ENCODE results near the gene PXK. TPM values are rescaled to one million over a fixed set of nuclear protein-coding genes. Genes with fewer than 3 reads are reported as not detected.
A peak's percentile ranks its signal among the peaks of the same experiment; 100 is the strongest.

The PXK gene
- total and polyA plus RNA-seq, 4 experiments from 2014 or later, result 20.0 to 28.7 (median 21.8) TPM

GRCh38 chr3:58346368-58346767, 13.7 kb downstream of the PXK start:
- Histone ChIP-seq H3K27me3 (ENCODE audit: insufficient read depth, low read length) (no peaks in the 10 kb centered on the region), H3K36me3 (ENCODE audit: insufficient read depth, low read length) (no peaks in the 10 kb centered on the region), H3K9me3 (ENCODE audit: control insufficient read depth in 1 of 2, low read length in 2 of 2) (no peaks in the 10 kb centered on the region), H3K4me1 (ENCODE audit: insufficient read depth, low read length) (peaks cover 9% of the 10 kb centered on the region), H3K4me3 (ENCODE audit: low read length in 2 of 2) (no peak overlapping the region), H3K27ac (ENCODE audit: low read depth, low read length) (no peak overlapping the region)
- Mint-ChIP-seq H3K4me1 (peaks cover 18 to 33% (median 25%) of the 10 kb centered on the region in 4 donors), H3K27me3 (no peaks in the 10 kb centered on the region), H3K36me3 (peaks cover 6 to 11% of the 10 kb centered on the region in 2 donors), H3K9me3 (no peaks in the 10 kb centered on the region), H3K4me3 (no peak overlapping the region), H3K27ac (peak overlapping the region in 1 of 7 donors; percentile 19)
- DNase-seq, result no peak
- POLR2A ChIA-PET (ENCODE audit: partially characterized antibody), result no interaction called here
- CTCF ChIA-PET (ENCODE audit: partially characterized antibody), result interaction anchor here (1.1 kb wide), 1 partner anchor 11 kb away, joined by 5 read pairs; no protein-coding TSS in a partner anchor
- intact Hi-C loops (cut with micrococcal nuclease), result no loop called here

- no peaks in the 10 kb centered on the region for H3K27me3 Mint-ChIP-seq
- H3K9me3 Mint-ChIP-seq, result no peaks in the 10 kb centered on the region
- peaks cover 3 to 10% of the 10 kb centered on the region in 2 donors for H3K36me3 Mint-ChIP-seq
- Histone ChIP-seq H3K4me3 (ENCODE audit: low read length in 2 of 2) (no peak overlapping the region), H3K27ac (ENCODE audit: low read depth, low read length) (no peak overlapping the region), H3K9me3 (ENCODE audit: control insufficient read depth in 1 of 2, low read length in 2 of 2) (no peaks in the 10 kb centered on the region), H3K4me1 (ENCODE audit: insufficient read depth, low read length) (peaks cover 9% of the 10 kb centered on the region), H3K36me3 (ENCODE audit: insufficient read depth, low read length) (no peaks in the 10 kb centered on the region), H3K27me3 (ENCODE audit: insufficient read depth, low read length) (no peaks in the 10 kb centered on the region)
- DNase-seq, result no peak
- ChIA-PET CTCF (ENCODE audit: partially characterized antibody) (interaction anchor here (1.1 to 1.5 kb wide), 2 partner anchors 8 to 67 kb away, joined by 3 to 4 read pairs; no protein-coding TSS in a partner anchor), POLR2A (ENCODE audit: partially characterized antibody) (no interaction called here)
- no peak overlapping the region for H3K27ac Mint-ChIP-seq
- intact Hi-C loops (cut with micrococcal nuclease), result no loop called here
- H3K4me1 Mint-ChIP-seq, result peaks cover 23 to 44% (median 31%) of the 10 kb centered on the region in 4 donors
- no peak overlapping the region for H3K4me3 Mint-ChIP-seq
Observed at GRCh38 chr3:58347984-58348383, 15.3 kb downstream of the PXK start.

- Histone ChIP-seq H3K4me3 (ENCODE audit: low read length in 2 of 2) (no peak overlapping the region), H3K36me3 (ENCODE audit: insufficient read depth, low read length) (no peaks in the 10 kb centered on the region), H3K27me3 (ENCODE audit: insufficient read depth, low read length) (no peaks in the 10 kb centered on the region), H3K9me3 (ENCODE audit: control insufficient read depth in 1 of 2, low read length in 2 of 2) (no peaks in the 10 kb centered on the region), H3K4me1 (ENCODE audit: insufficient read depth, low read length) (peaks cover 15% of the 10 kb centered on the region), H3K27ac (ENCODE audit: low read depth, low read length) (no peak overlapping the region)
- POLR2A ChIA-PET (ENCODE audit: partially characterized antibody), result interaction anchor here (0.5 to 1.5 kb wide), 3 partner anchors 14 to 163 kb away, joined by 3 to 5 read pairs (median 4); no protein-coding TSS in a partner anchor
- Mint-ChIP-seq H3K27ac (peak overlapping the region in 4 of 7 donors; percentile 22 to 57 (median 32)), H3K4me3 (peak overlapping the region in 1 of 8 donors; percentile 0), H3K27me3 (no peaks in the 10 kb centered on the region), H3K4me1 (peaks cover 29 to 48% (median 39%) of the 10 kb centered on the region in 4 donors), H3K36me3 (peaks cover 1 to 10% of the 10 kb centered on the region in 2 donors), H3K9me3 (no peaks in the 10 kb centered on the region)
- no peak for DNase-seq
- CTCF ChIA-PET (ENCODE audit: partially characterized antibody), result interaction anchor here (0.7 to 1.7 kb wide), 5 partner anchors 13 to 165 kb away, joined by 3 to 4 read pairs (median 3); partner anchors contain the start of genes HTD2, PXK and RPP14
- intact Hi-C loops (cut with micrococcal nuclease), result no loop called here
Observed at GRCh38 chr3:58349792-58350626, 17.3 kb downstream of the PXK start.

- no peaks in the 10 kb centered on the region for H3K27me3 ChIP-seq (ENCODE audit: insufficient read depth, low read length)
- peak overlapping the region in 1 of 8 donors; percentile 0 for H3K4me3 Mint-ChIP-seq
- intact Hi-C loops (cut with micrococcal nuclease), result no loop called here
Observed at GRCh38 chr3:58350627-58351013, 17.9 kb downstream of the PXK start.

GRCh38 chr3:58351920-58352319, 19.2 kb downstream of the PXK start:
- Mint-ChIP-seq H3K4me3 (no peak overlapping the region), H3K27me3 (no peaks in the 10 kb centered on the region), H3K4me1 (peaks cover 24 to 55% (median 37%) of the 10 kb centered on the region in 4 donors), H3K36me3 (peaks cover 1 to 10% of the 10 kb centered on the region in 2 donors), H3K9me3 (no peaks in the 10 kb centered on the region), H3K27ac (peak overlapping the region in 2 of 7 donors; percentile 52 to 57)
- CTCF ChIA-PET (ENCODE audit: partially characterized antibody), result interaction anchor here (1.1 to 1.6 kb wide), 2 partner anchors 11 to 46 kb away, joined by 4 read pairs; partner anchors contain the start of genes HTD2 and RPP14
- no peak overlapping the region for H3K27ac ChIP-seq (ENCODE audit: low read depth, low read length)
- no peaks in the 10 kb centered on the region for H3K36me3 ChIP-seq (ENCODE audit: insufficient read depth, low read length)
- POLR2A ChIA-PET (ENCODE audit: partially characterized antibody), result no interaction called here
- intact Hi-C loops (cut with micrococcal nuclease), result no loop called here
- H3K4me1 ChIP-seq (ENCODE audit: insufficient read depth, low read length), result peaks cover 15% of the 10 kb centered on the region
- no peaks in the 10 kb centered on the region for H3K27me3 ChIP-seq (ENCODE audit: insufficient read depth, low read length)
- H3K4me3 ChIP-seq (ENCODE audit: low read length in 2 of 2), result no peak overlapping the region
- no peak for DNase-seq
- H3K9me3 ChIP-seq (ENCODE audit: control insufficient read depth in 1 of 2, low read length in 2 of 2), result no peaks in the 10 kb centered on the region

More at GRCh38 chr3:58350627-58351013, 17.9 kb downstream of the PXK start:
- no peaks in the 10 kb centered on the region for H3K9me3 ChIP-seq (ENCODE audit: control insufficient read depth in 1 of 2, low read length in 2 of 2)
- no peak overlapping the region for H3K4me3 ChIP-seq (ENCODE audit: low read length in 2 of 2)
- H3K4me1 ChIP-seq (ENCODE audit: insufficient read depth, low read length), result peaks cover 15% of the 10 kb centered on the region
- DNase-seq, result no peak
- POLR2A ChIA-PET (ENCODE audit: partially characterized antibody), result interaction anchor here (1.5 kb wide), 1 partner anchor 19 kb away, joined by 5 read pairs; no protein-coding TSS in a partner anchor
- peaks cover 29 to 50% (median 40%) of the 10 kb centered on the region in 4 donors for H3K4me1 Mint-ChIP-seq
- peak overlapping the region in 2 of 7 donors; percentile 25 to 62 for H3K27ac Mint-ChIP-seq
- H3K27me3 Mint-ChIP-seq, result no peaks in the 10 kb centered on the region
- CTCF ChIA-PET (ENCODE audit: partially characterized antibody), result interaction anchor here (0.9 to 1.7 kb wide), 5 partner anchors 12 to 166 kb away, joined by 3 to 4 read pairs (median 4); partner anchors contain the start of genes HTD2 and PXK
- H3K36me3 Mint-ChIP-seq, result peaks cover 1 to 10% of the 10 kb centered on the region in 2 donors
- H3K27ac ChIP-seq (ENCODE audit: low read depth, low read length), result no peak overlapping the region
- H3K36me3 ChIP-seq (ENCODE audit: insufficient read depth, low read length), result no peaks in the 10 kb centered on the region
- no peaks in the 10 kb centered on the region for H3K9me3 Mint-ChIP-seq

GRCh38 chr3:58352626-58353025, 19.9 kb downstream of the PXK start:
- Histone ChIP-seq H3K36me3 (ENCODE audit: insufficient read depth, low read length) (no peaks in the 10 kb centered on the region), H3K4me1 (ENCODE audit: insufficient read depth, low read length) (peaks cover 15% of the 10 kb centered on the region), H3K4me3 (ENCODE audit: low read length in 2 of 2) (no peak overlapping the region), H3K27me3 (ENCODE audit: insufficient read depth, low read length) (no peaks in the 10 kb centered on the region), H3K9me3 (ENCODE audit: control insufficient read depth in 1 of 2, low read length in 2 of 2) (no peaks in the 10 kb centered on the region), H3K27ac (ENCODE audit: low read depth, low read length) (no peak overlapping the region)
- ChIA-PET CTCF (ENCODE audit: partially characterized antibody) (interaction anchor here (0.7 to 1.1 kb wide), 2 partner anchors 21 to 46 kb away, joined by 3 to 4 read pairs; partner anchors contain the start of genes HTD2 and RPP14), POLR2A (ENCODE audit: partially characterized antibody) (no interaction called here)
- Mint-ChIP-seq H3K9me3 (no peaks in the 10 kb centered on the region), H3K4me1 (peaks cover 26 to 55% (median 35%) of the 10 kb centered on the region in 4 donors), H3K27ac (no peak overlapping the region), H3K36me3 (peaks cover 1 to 6% of the 10 kb centered on the region in 2 donors), H3K4me3 (no peak overlapping the region), H3K27me3 (no peaks in the 10 kb centered on the region)
- intact Hi-C loops (cut with micrococcal nuclease), result no loop called here
- DNase-seq, result no peak
